DMS114 treated with DMSO at 0.1 percent for 48 hours (cell line): Measurements from ENCODE around the gene MPI.
"Not testable (repeated sequence)": the region's sequence is repeated elsewhere in the genome, so short reads cannot be mapped to it uniquely, and the experiment has no call there.

Experiments
- DNase-seq: peaks from one replicate; lab custom pipeline; 2025; ENCODE audit not compliant: unreplicated experiment; lab: John Stamatoyannopoulos, UW

Gene MPI

GRCh38 chr15:74890665-74890960 is 771 bp downstream of the MPI start:
- no peak for DNase-seq

DNA sequence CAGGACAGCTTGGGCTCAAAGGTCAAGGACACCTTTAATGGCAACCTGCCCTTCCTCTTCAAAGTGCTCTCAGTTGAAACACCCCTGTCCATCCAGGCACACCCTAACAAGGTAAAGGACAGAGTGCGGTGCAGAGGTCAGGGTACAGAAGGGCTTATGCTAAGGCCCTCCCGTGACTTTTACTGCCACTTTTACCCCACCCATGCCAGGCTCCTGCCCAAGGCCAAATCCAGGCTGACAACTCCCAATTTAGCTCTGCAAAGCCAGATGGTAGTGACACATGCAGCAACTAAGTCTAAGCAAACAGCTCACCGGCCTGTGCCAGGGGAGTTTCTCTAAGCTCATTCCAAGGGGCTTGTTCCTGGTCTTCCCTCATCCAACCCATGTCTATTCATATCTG is 1.6 kb downstream of the MPI start:
- DNase-seq: no peak

GRCh38 chr15:74892313-74892712 is 2.5 kb downstream of the MPI start:
- no peak for DNase-seq

- no peak for DNase-seq
These were observed 3.1 kb downstream of the MPI start for GRCh38 chr15:74892931-74893330.

DNA sequence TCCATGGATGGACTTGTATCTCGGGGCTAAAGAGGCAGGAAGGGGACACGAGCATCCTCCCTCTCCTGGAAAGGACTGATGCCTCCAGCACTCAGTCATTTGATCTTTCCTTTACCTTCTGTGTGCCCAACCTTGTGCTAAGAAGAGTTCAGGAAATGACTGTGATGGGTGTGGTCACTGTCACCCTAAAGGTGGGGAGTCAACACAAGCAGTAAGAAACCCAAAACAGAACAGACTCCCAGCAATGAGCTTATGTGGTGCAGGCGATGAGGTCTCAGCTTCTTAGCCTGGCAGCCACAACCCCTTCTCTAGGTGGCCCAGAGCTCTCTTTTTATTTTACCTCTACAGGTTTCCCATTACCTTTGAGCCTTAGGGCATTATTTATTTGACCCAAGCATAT is 3.8 kb downstream of the MPI start:
- DNase-seq: no peak

DNA sequence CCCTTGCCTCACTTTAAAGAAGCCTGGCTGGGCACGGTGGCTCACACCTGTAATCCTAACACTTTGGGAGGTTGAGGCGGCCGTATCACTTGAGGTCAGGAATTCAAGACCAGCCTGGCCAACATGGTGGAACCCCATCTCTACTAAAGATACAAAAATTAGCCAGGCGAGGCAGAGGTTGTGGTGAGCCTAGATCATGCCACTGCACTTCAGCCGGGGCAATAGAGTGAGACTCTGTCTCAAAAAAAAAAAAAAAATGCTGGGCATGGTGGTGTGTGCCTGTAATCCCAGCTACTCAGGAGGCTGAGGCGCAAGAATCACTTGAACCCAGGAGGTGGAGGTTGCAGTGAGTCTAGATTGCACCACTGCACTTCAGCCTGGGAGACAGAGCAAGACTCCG is 4.5 kb downstream of the MPI start:
- DNase-seq: not testable (repeated sequence)

GRCh38 chr15:74895830-74896229 is 6.0 kb downstream of the MPI start:
- DNase-seq: no peak

DNA sequence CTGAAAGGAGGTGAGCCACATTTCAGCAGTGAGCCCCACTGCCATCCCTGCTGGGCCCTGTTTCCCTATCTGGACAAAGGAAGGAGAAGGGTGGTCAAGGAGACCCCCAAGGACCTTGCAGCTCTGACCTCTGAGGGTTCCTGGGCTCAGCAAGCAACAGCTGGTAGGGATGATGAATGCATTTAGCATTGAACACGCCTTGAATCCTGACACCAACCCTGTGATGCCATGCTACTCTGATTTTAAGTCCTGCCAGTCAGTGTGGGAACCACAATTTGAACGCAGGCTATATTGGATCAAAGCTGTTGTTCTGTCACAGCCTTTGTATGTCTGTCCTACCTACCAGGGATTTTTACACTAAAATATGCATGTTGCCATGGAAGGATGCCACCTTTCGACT is 6.5 kb downstream of the MPI start:
- no peak for DNase-seq

GRCh38 chr15:74897300-74897701 is 7.5 kb downstream of the MPI start:
- DNase-seq: no peak

GRCh38 chr15:74901612-74902063 is 11.8 kb downstream of the MPI start:
- peak; percentile 65 for DNase-seq

GRCh38 chr15:74902295-74903075 is 12.6 kb downstream of the MPI start:
- no peak for DNase-seq

- no peak for DNase-seq
These were observed 13.8 kb downstream of the MPI start for GRCh38 chr15:74903676-74904075.

GRCh38 chr15:74904190-74904805 is 14.5 kb downstream of the MPI start:
- DNase-seq: no peak

GRCh38 chr15:74906067-74906449 is 16.2 kb downstream of the MPI start:
- no peak for DNase-seq

DNA sequence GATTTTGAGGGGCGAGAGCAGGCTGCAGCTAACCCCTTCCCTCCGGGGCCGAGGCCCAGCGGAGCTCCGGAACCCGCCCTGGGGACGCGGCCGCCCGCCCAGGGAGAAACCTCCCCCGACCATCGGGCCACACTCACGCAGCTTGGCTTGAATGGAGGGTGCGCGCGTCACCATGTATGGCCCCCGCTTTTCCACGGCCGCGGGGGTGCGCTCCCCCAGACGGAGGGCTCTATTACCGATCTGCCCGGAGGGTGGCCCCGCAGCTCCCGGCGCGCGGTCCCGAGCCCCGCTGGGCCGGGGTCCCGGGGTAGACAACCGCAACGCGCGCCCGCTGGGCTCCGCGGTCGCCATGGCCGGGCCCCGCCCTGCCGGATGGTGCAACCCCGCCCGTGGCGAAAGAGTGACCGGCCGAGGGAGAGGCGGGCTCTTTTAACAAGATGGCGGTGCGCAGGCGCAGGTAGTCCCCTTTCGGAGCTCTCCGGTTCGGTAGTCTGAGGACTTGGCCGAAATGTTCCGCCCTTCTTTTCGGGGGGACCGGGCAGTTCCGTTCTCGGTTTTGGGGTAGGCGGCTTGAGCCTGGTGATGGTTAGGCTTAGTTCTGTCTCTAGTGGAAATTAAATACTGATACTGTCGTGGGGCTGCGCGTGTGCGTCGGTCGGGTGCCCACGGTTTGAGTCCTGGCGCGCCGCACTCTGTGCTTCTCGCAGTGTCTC is 16.8 kb downstream of the MPI start, which contains the start of gene FAM219B:
Gene FAM219B, minus strand, starts transcription at position 402 of the 713 bp plus-strand sequence. Its CDS starts 51 bp downstream, at position 351.
- peak; percentile 91 for DNase-seq

GRCh38 chr15:74907163-74907870 is 17.5 kb downstream of the MPI start:
- peak; percentile 46 for DNase-seq

- DNase-seq: no peak
These were observed 18.8 kb downstream of the MPI start for GRCh38 chr15:74908635-74909034.

DNA sequence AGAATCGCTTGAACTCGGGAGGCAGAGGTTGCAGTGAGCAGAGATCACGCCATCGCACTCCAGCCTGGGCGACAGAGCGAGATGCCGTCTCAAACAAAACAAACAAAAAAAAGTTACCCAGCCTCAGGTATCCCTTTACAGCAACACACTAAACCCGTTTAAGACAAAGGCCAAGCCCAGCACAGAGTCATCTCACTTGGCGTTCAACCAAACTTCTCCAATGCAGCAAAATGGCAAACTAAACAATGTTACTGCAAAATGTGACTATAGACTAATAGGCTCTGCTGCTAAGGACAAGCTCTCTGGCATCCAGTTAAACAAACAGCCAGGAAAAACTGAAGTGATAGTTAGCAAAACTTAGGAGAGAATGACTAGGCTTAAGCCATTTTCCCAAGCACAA is 23.2 kb downstream of the MPI start:
- no peak for DNase-seq

- not testable (repeated sequence) for DNase-seq
These were observed 24.0 kb downstream of the MPI start for GRCh38 chr15:74913799-74914198.

DNA sequence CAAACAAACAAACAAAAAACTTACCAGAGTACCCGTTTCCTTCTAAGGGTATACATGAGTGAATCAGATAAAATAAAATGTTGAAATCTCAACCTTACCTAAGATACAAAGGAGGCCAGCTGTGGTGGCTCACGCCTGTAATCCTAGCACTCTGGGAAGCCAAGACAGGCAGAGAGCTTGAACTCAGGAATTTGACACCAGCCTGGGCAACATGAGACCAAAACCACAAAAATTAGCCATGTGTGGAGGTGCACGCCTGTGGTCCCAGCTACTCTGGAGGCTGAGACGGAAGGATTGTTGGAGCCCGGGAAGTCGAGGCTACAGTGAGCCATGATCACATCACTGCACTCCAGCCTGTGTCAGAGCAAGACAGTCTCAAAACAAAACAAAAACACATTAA is 27.8 kb downstream of the MPI start:
- no peak for DNase-seq

DNA sequence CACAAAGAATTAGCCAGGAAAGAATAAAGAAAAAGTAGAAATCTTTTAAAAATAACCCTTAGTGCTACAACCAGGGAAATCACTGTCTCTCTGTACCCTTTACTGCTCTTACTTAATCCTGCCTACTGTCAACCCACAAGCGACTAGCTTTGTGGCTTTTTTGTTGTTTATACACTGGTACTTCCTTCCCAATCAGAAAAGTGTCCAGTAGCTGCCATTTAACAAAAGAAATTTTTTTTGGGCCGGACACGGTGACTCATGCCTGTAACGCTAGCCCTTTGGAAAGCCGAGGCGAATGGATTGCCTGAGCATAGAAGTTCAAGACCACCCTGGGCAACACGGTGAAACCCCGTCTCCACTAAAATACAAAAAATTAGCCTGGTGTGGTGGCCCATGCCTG is 30.6 kb downstream of the MPI start:
- DNase-seq: no peak

DNA sequence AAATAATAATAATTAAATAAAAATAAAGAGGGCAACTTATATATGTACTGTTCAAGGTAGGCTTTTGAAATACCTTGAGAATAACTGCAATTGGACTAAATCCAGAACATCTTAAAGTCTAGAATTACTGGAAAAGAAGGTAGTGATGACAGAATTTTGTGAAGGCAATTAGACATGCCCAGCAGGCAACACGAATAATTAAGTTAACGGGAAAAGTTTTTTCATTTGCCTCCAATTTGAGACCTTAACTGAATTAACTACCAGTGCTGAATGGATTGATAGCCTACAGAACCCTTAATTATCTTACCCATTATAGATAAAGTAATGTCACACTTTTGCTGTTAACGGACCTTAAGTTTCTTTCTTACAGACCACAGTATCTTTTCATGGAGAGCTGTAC is 34.7 kb downstream of the MPI start:
- DNase-seq: no peak
